GM19043 (cell line): ENCODE data around the gene BCO1.
"Not testable (repeated sequence)": the region's sequence is repeated elsewhere in the genome, so short reads cannot be mapped to it uniquely, and the experiment has no call there.

ENCODE experiments used
- ATAC-seq: cut with Tn5 transposase; IDR thresholded peaks from one replicate; pipeline ENCODE4 v1.9.1; 2021; ENCODE audit warnings: low read depth; ENCODE audit not compliant: unreplicated experiment

BCO1 gene, protein sequence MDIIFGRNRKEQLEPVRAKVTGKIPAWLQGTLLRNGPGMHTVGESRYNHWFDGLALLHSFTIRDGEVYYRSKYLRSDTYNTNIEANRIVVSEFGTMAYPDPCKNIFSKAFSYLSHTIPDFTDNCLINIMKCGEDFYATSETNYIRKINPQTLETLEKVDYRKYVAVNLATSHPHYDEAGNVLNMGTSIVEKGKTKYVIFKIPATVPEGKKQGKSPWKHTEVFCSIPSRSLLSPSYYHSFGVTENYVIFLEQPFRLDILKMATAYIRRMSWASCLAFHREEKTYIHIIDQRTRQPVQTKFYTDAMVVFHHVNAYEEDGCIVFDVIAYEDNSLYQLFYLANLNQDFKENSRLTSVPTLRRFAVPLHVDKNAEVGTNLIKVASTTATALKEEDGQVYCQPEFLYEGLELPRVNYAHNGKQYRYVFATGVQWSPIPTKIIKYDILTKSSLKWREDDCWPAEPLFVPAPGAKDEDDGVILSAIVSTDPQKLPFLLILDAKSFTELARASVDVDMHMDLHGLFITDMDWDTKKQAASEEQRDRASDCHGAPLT

DNA sequence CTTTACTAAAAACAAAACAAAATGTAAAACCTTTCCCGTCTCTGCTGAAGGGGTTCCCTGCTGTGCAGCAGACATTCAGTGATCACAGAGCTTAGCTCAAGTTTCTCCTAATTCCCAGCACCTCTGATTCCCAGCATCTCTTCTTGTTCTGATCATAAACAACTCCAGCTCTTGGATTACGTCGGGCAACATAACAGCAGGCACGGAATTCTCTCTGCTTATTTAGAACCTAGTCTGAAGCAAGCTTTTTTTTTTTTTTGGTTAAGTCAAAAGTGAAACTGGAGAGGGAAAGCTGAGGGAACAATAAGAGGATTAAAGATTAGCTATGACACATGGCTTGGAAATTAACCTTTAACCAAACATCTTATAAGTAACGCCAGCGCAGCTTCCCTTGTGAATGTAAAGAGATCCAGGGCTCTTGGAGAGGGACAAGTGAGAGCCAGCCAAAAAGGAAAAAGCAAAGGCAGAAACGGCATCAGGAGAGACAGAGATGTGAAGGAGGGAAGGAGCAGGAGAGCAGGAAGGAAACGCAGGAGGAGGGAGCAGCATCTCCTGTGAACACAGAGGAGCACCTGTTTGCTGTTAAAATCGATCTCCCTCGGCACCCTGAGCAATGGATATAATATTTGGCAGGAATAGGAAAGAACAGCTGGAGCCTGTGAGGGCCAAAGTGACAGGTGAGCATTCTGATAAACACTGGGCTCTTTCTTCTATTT lies at the start of gene BCO1:
TSS of gene BCO1 (plus strand) at position 394 of the 716 bp plus-strand sequence. CDS start at position 614, 220 bp downstream.
- peak; percentile 78 for ATAC-seq

- no peak for ATAC-seq
Measured at GRCh38 chr16:81189100-81189664, 49.3 kb upstream of the BCO1 start.

GRCh38 chr16:81190667-81191066 lies 47.8 kb upstream of the BCO1 start:
- ATAC-seq: no peak

- ATAC-seq: no peak
Measured at GRCh38 chr16:81195885-81196534, 42.5 kb upstream of the BCO1 start.

GRCh38 chr16:81198635-81199034 lies 39.9 kb upstream of the BCO1 start:
- ATAC-seq: no peak

GRCh38 chr16:81201267-81201666 lies 37.2 kb upstream of the BCO1 start:
- ATAC-seq: no peak

- ATAC-seq: no peak
Measured at GRCh38 chr16:81204798-81205680, 33.5 kb upstream of the BCO1 start.

GRCh38 chr16:81207076-81207475 lies 31.4 kb upstream of the BCO1 start:
- ATAC-seq: no peak

DNA sequence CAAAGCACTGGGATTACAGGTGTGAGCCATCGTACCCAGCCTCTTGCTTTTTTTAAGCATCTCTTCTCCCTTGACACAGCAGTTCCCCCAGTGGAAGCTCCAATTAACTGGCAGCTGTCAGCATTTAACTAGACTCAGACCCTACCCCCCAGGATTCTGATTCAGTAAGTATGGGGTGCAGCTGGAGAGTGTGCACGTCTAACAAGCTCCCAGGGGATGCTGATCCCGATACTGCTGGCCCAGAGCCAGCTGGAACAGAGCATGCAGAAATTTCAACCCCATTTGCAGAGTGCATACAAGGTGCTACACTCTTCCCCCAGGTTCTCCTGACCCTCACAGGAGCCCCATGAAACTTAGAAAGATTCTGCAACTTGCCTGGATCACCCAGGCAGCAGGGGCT lies 27.7 kb upstream of the BCO1 start:
- ATAC-seq: no peak

DNA sequence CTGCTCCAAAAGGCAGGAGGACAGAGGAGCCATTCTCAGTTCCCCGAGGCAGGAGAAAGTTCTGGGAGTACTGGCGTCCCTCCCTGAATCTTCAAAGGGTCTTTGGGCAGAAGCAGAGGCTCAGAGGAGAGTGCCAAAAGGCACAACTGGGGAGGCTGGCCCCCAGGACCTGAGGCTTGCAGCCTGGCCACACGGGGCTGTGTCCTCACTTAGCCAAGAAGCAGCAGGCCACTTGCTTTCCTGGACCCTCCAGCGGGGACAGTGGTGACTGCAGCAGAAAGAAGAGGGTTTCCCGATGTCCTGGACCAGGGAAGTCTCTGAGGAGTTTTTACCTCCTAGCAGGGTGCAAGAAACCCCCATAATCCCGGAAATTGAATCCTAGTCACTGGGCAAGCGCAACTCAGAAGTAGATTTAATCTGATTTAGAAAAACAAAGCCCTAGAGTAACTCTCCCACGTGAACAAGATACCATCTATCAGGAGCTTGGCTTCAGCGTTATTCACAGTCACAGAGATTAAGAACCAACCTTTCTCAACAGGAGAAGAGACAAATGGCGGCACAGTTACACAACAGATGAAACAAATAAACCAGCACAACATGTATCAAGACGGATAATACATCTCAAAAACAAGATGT lies 25.5 kb upstream of the BCO1 start:
- no peak for ATAC-seq

DNA sequence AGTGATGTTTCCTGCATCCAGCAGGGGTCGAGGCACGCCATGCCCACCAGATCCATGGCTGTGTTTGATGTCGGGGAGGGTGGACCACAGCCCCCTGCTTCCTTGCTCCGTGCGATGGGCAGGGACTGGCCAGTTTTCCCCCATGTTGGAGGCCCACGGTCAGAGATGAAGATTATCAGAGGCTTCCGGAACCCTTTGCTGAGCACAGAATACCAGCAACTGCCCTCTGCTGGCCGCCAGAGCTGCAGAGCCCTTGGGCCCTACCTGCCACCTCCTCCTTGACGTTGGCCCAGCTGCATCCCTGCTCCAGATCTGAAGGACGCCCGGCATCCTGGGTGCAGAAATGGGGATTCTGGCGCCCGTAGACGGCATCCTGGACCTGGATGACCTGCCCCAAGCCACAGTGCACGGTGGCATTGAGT lies 23.7 kb upstream of the BCO1 start:
- ATAC-seq: no peak

GRCh38 chr16:81216114-81216513 lies 22.4 kb upstream of the BCO1 start:
- no peak for ATAC-seq

GRCh38 chr16:81216706-81217105 lies 21.8 kb upstream of the BCO1 start:
- no peak for ATAC-seq

GRCh38 chr16:81219151-81219550 lies 19.3 kb upstream of the BCO1 start:
- no peak for ATAC-seq

DNA sequence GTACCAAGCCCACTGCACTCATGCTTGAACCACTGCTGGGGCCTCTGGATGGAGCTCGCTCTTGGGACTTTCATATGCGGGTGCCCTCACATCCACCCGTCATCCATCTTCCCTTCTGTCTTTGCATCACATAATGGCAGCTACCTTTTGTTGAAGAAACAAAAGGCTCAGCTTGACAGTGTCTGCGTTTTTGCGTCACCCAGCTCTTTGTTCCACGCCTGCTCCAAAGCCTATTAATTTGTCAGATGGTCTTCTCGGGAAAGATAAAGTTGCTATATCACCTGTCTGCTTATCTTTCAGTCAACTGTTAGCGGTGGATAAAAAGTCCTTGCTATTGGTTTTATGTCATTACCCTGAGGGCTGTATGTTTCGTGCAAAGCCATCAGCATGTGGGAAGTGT lies 18.1 kb upstream of the BCO1 start:
- no peak for ATAC-seq

GRCh38 chr16:81221731-81222130 lies 16.8 kb upstream of the BCO1 start:
- no peak for ATAC-seq

DNA sequence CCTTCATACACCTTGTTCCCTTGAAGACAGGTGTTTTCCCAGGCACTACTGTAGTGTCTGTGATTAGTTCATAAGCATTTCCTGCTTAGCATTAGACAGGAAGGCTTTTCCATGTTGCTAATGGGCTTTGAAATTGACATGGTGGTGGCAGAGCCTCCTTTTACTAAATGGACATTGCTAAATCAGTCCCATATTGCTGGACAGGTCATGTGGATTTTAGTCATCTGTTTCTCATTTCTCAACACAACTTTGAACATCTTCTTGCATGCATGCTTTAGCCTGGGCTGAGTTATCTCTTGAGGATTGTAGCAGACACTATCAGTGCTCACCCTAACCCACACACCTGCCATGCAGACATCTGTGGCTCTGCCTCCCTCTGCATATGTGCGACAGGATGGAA lies 13.7 kb upstream of the BCO1 start:
- ATAC-seq: no peak

DNA sequence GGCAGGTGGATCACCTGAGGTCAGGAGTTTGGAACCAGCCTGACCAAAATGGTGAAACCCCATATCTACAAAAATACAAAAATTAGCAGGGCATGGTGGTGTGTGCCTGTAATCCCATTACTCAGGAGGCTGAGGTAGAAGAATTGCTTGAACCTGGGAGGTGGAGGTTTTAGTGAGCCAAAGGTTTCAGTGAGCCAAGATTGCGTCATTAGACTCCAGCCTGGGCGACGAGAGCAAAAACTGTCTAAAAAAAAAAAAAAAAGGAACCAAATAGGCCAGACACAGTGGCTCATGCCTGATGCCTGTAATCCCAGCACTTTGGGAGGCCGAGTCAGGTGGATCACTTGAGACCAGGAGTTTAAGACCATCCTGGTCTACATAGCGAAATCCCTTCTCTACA lies 12.8 kb upstream of the BCO1 start:
- ATAC-seq: not testable (repeated sequence)

- no peak for ATAC-seq
Measured at GRCh38 chr16:81227785-81228184, 10.7 kb upstream of the BCO1 start.
